H9 (cell line): Measurements from ENCODE around the gene SLC7A11. TPM values are rescaled to one million over a fixed set of nuclear protein-coding genes. Genes with fewer than 3 reads are reported as not detected.

Experiments
- DNase-seq: peaks from one replicate; pipeline ENCODE4 v3.0.0-alpha.2; 2017
- H2AFZ ChIP-seq: one replicate; pipeline ENCODE4 v1.6.1; 2013; ENCODE audit warnings: mild to moderate bottlenecking, low read length, control low read depth, moderate library complexity
- H2AK5ac ChIP-seq: 2 replicates; pipeline ENCODE4 v1.6.1; 2013; ENCODE audit warnings: low read length, control low read depth, mixed read lengths; ENCODE audit not compliant: insufficient read length
- H2BK120ac ChIP-seq: one replicate; pipeline ENCODE4 v1.6.1; 2013; ENCODE audit warnings: low read depth, mild to moderate bottlenecking, low read length, control low read depth, inconsistent platforms; ENCODE audit not compliant: poor library complexity, severe bottlenecking
- H2BK12ac ChIP-seq: 2 replicates; pipeline ENCODE4 v1.6.1; 2013; ENCODE audit warnings: low read length, control low read depth, mixed read lengths, low read depth; ENCODE audit not compliant: insufficient read length
- H2BK15ac ChIP-seq: 2 replicates; pipeline ENCODE4 v1.6.1; 2013; ENCODE audit warnings: low read depth, low read length, control low read depth
- H2BK20ac ChIP-seq: one replicate; pipeline ENCODE4 v1.6.1; 2013; ENCODE audit warnings: low read depth, mild to moderate bottlenecking, low read length, control low read depth, inconsistent platforms; ENCODE audit not compliant: poor library complexity, severe bottlenecking
- H2BK5ac ChIP-seq: 2 replicates; pipeline ENCODE4 v1.6.1; 2013; ENCODE audit warnings: low read length, control low read depth, mixed read lengths; ENCODE audit not compliant: insufficient read length
- H3K14ac ChIP-seq: 2 replicates; pipeline ENCODE4 v1.6.1; 2013; ENCODE audit warnings: low read length, control low read depth; ENCODE audit not compliant: insufficient read depth
- H3K18ac ChIP-seq: 2 replicates; pipeline ENCODE4 v1.6.1; 2013; ENCODE audit warnings: low read depth, mild to moderate bottlenecking, mixed read lengths, low read length, control low read depth; ENCODE audit not compliant: insufficient read length
- H3K23ac ChIP-seq: 2 replicates; pipeline ENCODE4 v1.6.1; 2013; ENCODE audit warnings: low read length, control low read depth, mixed read lengths, low read depth; ENCODE audit not compliant: insufficient read length
- H3K23me2 ChIP-seq: 2 replicates; pipeline ENCODE4 v1.6.1; 2013; ENCODE audit warnings: low read depth, mild to moderate bottlenecking, mixed read lengths, low read length, control low read depth; ENCODE audit not compliant: insufficient read length, poor library complexity, severe bottlenecking
- H3K27ac ChIP-seq: 2 replicates; pipeline ENCODE4 v1.5.1; 2013; ENCODE audit warnings: low read length, control low read depth, mixed read lengths, low read depth; ENCODE audit not compliant: insufficient read length
- H3K27me3 ChIP-seq: 2 replicates; pipeline ENCODE4 v1.6.1; 2013; ENCODE audit warnings: low read length, control low read depth, inconsistent platforms; ENCODE audit not compliant: insufficient read depth
- H3K4ac ChIP-seq: 2 replicates; pipeline ENCODE4 v1.6.1; 2013; ENCODE audit warnings: low read depth, mild to moderate bottlenecking, control low read depth, inconsistent platforms, low read length, moderate library complexity
- H3K4me1 ChIP-seq: 2 replicates; pipeline ENCODE4 v1.6.1; 2013; ENCODE audit warnings: low read length, control low read depth, inconsistent platforms; ENCODE audit not compliant: insufficient read depth
- H3K4me2 ChIP-seq: 2 replicates; pipeline ENCODE4 v1.6.1; 2013; ENCODE audit warnings: low read length, control low read depth, mixed read lengths; ENCODE audit not compliant: insufficient read length, insufficient read depth
- H3K56ac ChIP-seq: 2 replicates; pipeline ENCODE4 v1.6.1; 2013; ENCODE audit warnings: low read depth, mild to moderate bottlenecking, mixed read lengths, low read length, control low read depth; ENCODE audit not compliant: insufficient read length
- H3K79me1 ChIP-seq: 2 replicates; pipeline ENCODE4 v1.6.1; 2013; ENCODE audit warnings: low read depth, mild to moderate bottlenecking, moderate library complexity, low read length, control low read depth, inconsistent platforms; ENCODE audit not compliant: insufficient read depth, poor library complexity, severe bottlenecking
- H3K79me2 ChIP-seq: 2 replicates; pipeline ENCODE4 v1.6.1; 2013; ENCODE audit warnings: low read length, control low read depth, inconsistent platforms; ENCODE audit not compliant: insufficient read depth
- H3K9ac ChIP-seq: 2 replicates; pipeline ENCODE4 v1.6.1; 2013; ENCODE audit warnings: low read length, control low read depth, mixed read lengths; ENCODE audit not compliant: insufficient read length; ENCODE audit errors: extremely low read depth
- H3K9me3 ChIP-seq: one replicate; pipeline ENCODE4 v1.6.1; 2013; ENCODE audit warnings: low read depth, low read length, inconsistent platforms; ENCODE audit not compliant: control insufficient read depth
- H3T11ph ChIP-seq: one replicate; pipeline ENCODE4 v1.6.1; 2013; ENCODE audit warnings: mild to moderate bottlenecking, low read length, control low read depth, inconsistent platforms
- H4K20me1 ChIP-seq: one replicate; pipeline ENCODE4 v1.6.1; 2013; ENCODE audit not compliant: control insufficient read depth, insufficient read length, insufficient read depth
- H4K5ac ChIP-seq: 2 replicates; pipeline ENCODE4 v1.6.1; 2013; ENCODE audit warnings: low read depth, mild to moderate bottlenecking, mixed read lengths, low read length, control low read depth; ENCODE audit not compliant: insufficient read length
- H4K8ac ChIP-seq: replicated peaks from 2 replicates; pipeline ENCODE4 v1.6.1; 2013; ENCODE audit warnings: low read length, control low read depth, mixed read lengths, low read depth; ENCODE audit not compliant: insufficient read length
- H4K91ac ChIP-seq: 2 replicates; pipeline ENCODE4 v1.6.1; 2013; ENCODE audit warnings: low read depth, mild to moderate bottlenecking, moderate library complexity, mixed read lengths, low read length, control low read depth; ENCODE audit not compliant: insufficient read length
- H3K27ac Mint-ChIP-seq, 3 experiments: 2 replicates in 2 of 3; 3 replicates in 1 of 3; pipeline ENCODE4 v1.8.0; 2020 to 2021; ENCODE audit warnings: mixed read lengths in 3 of 3, mild to moderate bottlenecking in 1 of 3, moderate library complexity in 1 of 3
- H3K27me3 Mint-ChIP-seq: 2 replicates; pipeline ENCODE4 v1.8.0; 2021; ENCODE audit warnings: low read depth, mild to moderate bottlenecking, moderate library complexity, mixed read lengths
- H3K36me3 Mint-ChIP-seq, 3 experiments: 2 replicates in 2 of 3; 3 replicates in 1 of 3; pipeline ENCODE4 v1.8.0; 2020 to 2021; ENCODE audit warnings: low read depth in 3 of 3, mixed read lengths in 3 of 3; ENCODE audit not compliant: insufficient read depth in 1 of 3
- H3K4me1 Mint-ChIP-seq, 2 experiments: 2 replicates each; pipeline ENCODE4 v1.8.0; 2020; ENCODE audit warnings: mixed read lengths in 2 of 2
- H3K4me3 Mint-ChIP-seq, 2 experiments: 2 replicates in 1 of 2; 3 replicates in 1 of 2; pipeline ENCODE4 v1.8.0; 2020 to 2021; ENCODE audit warnings: mild to moderate bottlenecking in 2 of 2, mixed read lengths in 2 of 2, moderate library complexity in 1 of 2
- H3K9me3 Mint-ChIP-seq, 2 experiments: 2 replicates in 1 of 2; 3 replicates in 1 of 2; pipeline ENCODE4 v1.8.0; 2020; ENCODE audit warnings: mild to moderate bottlenecking in 2 of 2, mixed read lengths in 2 of 2, moderate library complexity in 1 of 2
- WGBS: extraction: QIAGEN DNeasy Blood & Tissue Kit; methylation state at CpG from one replicate; pipeline ENCODE4 v1.1.7; 2013; ENCODE audit warnings: missing lambda C conversion rate, low lambda C conversion rate, mixed read lengths; ENCODE audit not compliant: insufficient read length; ENCODE audit errors: extremely low coverage; 5-methylcytosine and 5-hydroxymethylcytosine counted together
- total RNA-seq: library from RNA; stranded (reverse); gene quantifications from 2 replicates; pipeline ENCODE4 v1.2.1, GENCODE V29; 2021
- TF ChIP-seq, protein P1 (sequence below): fragments of 200-600 bp; sonication (generic); conservative IDR thresholded peaks from 3 replicates; pipeline ENCODE4 v1.8.0; 2021; ENCODE audit warnings: antibody characterized with exemption, mild to moderate bottlenecking

SLC7A11 gene
- total RNA-seq, 1 experiment from 2014 or later: 19.8 TPM

DNA sequence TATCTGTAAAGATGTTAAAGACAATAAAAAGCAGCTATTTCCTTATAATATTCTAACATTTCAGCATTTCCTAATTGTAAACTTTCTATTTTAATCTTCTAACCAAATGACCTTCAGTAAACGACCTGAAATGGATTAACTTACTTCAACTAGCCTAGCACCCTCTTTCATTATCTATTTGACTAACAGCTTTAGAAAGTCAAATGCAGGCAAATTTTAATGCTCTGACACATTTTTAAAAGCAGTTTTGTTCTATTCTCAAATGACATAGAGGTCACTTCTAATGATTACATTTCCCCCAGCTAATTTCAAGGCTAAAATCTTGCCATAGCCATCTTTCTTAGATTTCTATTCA, 41.9 kb downstream of the SLC7A11 start:
- H2BK12ac ChIP-seq: no peak overlapping the region
- H3K79me2 ChIP-seq: no peaks in the 10 kb centered on the region

More for the DNA sequence above, 41.9 kb downstream of the SLC7A11 start:
- no peak for DNase-seq
- H3K9me3 ChIP-seq: no peaks in the 10 kb centered on the region
- no peaks in the 10 kb centered on the region for H3K4me1 ChIP-seq
- no peaks in the 10 kb centered on the region for H3K27me3 Mint-ChIP-seq
- no peak overlapping the region for H2BK20ac ChIP-seq
- no peak overlapping the region for H3K27ac ChIP-seq
- H2AK5ac ChIP-seq: no peak overlapping the region
- H3K18ac ChIP-seq: no peak overlapping the region
- no peaks in the 10 kb centered on the region for H3K27me3 ChIP-seq
- no peak overlapping the region for H3K9ac ChIP-seq
- peaks cover 0 to 5% (median 1%) of the 10 kb centered on the region in 3 experiments; a peak in 2 of 7 replicates for H3K36me3 Mint-ChIP-seq
- no peak overlapping the region for H4K8ac ChIP-seq
- no peak overlapping the region for H2AFZ ChIP-seq
- H3K23me2 ChIP-seq: no peaks in the 10 kb centered on the region
- no peak overlapping the region for H2BK120ac ChIP-seq
- H3K56ac ChIP-seq: no peak overlapping the region
- H3T11ph ChIP-seq: no peak overlapping the region
- H2BK15ac ChIP-seq: no peak overlapping the region
- no peak overlapping the region for H4K91ac ChIP-seq
- no peak overlapping the region for H3K14ac ChIP-seq
- no peak overlapping the region for H3K4me3 Mint-ChIP-seq
- H4K20me1 ChIP-seq: no peaks in the 10 kb centered on the region
- no peaks in the 10 kb centered on the region for H3K9me3 Mint-ChIP-seq
- H3K4ac ChIP-seq: no peak overlapping the region
- TF ChIP-seq, protein P1, sequence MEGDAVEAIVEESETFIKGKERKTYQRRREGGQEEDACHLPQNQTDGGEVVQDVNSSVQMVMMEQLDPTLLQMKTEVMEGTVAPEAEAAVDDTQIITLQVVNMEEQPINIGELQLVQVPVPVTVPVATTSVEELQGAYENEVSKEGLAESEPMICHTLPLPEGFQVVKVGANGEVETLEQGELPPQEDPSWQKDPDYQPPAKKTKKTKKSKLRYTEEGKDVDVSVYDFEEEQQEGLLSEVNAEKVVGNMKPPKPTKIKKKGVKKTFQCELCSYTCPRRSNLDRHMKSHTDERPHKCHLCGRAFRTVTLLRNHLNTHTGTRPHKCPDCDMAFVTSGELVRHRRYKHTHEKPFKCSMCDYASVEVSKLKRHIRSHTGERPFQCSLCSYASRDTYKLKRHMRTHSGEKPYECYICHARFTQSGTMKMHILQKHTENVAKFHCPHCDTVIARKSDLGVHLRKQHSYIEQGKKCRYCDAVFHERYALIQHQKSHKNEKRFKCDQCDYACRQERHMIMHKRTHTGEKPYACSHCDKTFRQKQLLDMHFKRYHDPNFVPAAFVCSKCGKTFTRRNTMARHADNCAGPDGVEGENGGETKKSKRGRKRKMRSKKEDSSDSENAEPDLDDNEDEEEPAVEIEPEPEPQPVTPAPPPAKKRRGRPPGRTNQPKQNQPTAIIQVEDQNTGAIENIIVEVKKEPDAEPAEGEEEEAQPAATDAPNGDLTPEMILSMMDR: no peak
- no peak overlapping the region for H3K23ac ChIP-seq
- peak overlapping the region in 2 of 3 experiments; percentile 8 to 90; a peak in 1 of 7 replicates for H3K27ac Mint-ChIP-seq
- no CpG with 5 or more reads among the region's 1 CpG for WGBS
- H3K4me2 ChIP-seq: no peak overlapping the region
- H3K4me1 Mint-ChIP-seq: peaks cover 16 to 23% of the 10 kb centered on the region in 2 experiments
- H4K5ac ChIP-seq: no peak overlapping the region
- no peaks in the 10 kb centered on the region for H3K79me1 ChIP-seq
- H2BK5ac ChIP-seq: no peak overlapping the region
